ENCODE data around the gene WSCD1. TPM values are rescaled to one million over a fixed set of nuclear protein-coding genes. Genes with fewer than 3 reads are reported as not detected.

Gene WSCD1
- polyA plus RNA-seq, 3 donors = not detected

DNA sequence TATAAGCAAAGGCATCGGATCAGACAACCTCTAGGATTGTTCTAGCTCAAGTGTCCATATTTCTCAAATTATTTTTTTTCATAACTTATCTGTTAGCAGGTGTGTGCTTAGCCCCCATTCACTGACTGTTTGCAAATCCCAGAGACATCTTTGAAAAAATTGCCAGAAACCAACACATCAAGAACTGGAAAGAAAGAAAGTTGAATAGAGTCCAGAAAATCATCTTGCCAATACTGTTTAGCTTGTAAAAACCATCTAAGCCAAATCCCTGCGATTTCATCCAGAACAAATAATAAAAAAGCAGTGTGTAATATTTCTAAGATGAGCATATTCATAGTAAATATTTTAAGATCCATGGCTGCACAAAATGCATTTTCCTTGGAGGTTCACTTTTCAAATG is 64.5 kb downstream of the WSCD1 start:
- no CpG with 5 or more reads among the region's 2 CpGs for WGBS (ENCODE audit: insufficient coverage)
- Mint-ChIP-seq H3K4me3 (no peak overlapping the region), H3K9me3 (no peaks in the 10 kb centered on the region), H3K27ac (no peak overlapping the region), H3K36me3 (no peaks in the 10 kb centered on the region), H3K27me3 (ENCODE audit: low read depth in 3 of 3) (peaks cover 0 to 6% (median 2%) of the 10 kb centered on the region in 3 donors), H3K4me1 (no peaks in the 10 kb centered on the region)
- H3K79me2 ChIP-seq (ENCODE audit: insufficient read depth, low read length) = no peaks in the 10 kb centered on the region
- no peak overlapping the region for H3K27ac ChIP-seq (ENCODE audit: low read depth in 1 of 2, low read length in 2 of 2)
- H3K27me3 ChIP-seq (ENCODE audit: control insufficient read depth in 2 of 2, insufficient read depth in 2 of 2, low read length in 2 of 2) = no peaks in the 10 kb centered on the region
- intact Hi-C loops (cut with micrococcal nuclease) = no loop called here
- H3K4me2 ChIP-seq (replicated peaks; ENCODE audit: extremely low read depth, low read length, poor library complexity, severe bottlenecking) = no peak overlapping the region
- no peaks in the 10 kb centered on the region for H4K20me1 ChIP-seq (ENCODE audit: insufficient read depth, low read length)
- no peak overlapping the region for H3K4me3 ChIP-seq (replicated peaks in 1 of 3; ENCODE audit: low read depth in 2 of 3, low read length in 3 of 3)
- no peak for DNase-seq
- no peaks in the 10 kb centered on the region for H3K9me3 ChIP-seq (replicated peaks in 1 of 2; ENCODE audit: control insufficient read depth in 1 of 2, insufficient read depth in 1 of 2, low read length in 2 of 2)
- no peaks in the 10 kb centered on the region for H3K36me3 ChIP-seq (replicated peaks in 1 of 2; ENCODE audit: control insufficient read depth in 1 of 2, insufficient read depth in 2 of 2, low read length in 2 of 2)
- no peak overlapping the region for H3K9ac ChIP-seq (ENCODE audit: insufficient read depth, low read length, poor library complexity, severe bottlenecking)
- H3K4me1 ChIP-seq (ENCODE audit: control insufficient read depth in 1 of 2, insufficient read depth in 2 of 2, low read length in 2 of 2) = no peaks in the 10 kb centered on the region
- TF ChIP-seq, protein P1, sequence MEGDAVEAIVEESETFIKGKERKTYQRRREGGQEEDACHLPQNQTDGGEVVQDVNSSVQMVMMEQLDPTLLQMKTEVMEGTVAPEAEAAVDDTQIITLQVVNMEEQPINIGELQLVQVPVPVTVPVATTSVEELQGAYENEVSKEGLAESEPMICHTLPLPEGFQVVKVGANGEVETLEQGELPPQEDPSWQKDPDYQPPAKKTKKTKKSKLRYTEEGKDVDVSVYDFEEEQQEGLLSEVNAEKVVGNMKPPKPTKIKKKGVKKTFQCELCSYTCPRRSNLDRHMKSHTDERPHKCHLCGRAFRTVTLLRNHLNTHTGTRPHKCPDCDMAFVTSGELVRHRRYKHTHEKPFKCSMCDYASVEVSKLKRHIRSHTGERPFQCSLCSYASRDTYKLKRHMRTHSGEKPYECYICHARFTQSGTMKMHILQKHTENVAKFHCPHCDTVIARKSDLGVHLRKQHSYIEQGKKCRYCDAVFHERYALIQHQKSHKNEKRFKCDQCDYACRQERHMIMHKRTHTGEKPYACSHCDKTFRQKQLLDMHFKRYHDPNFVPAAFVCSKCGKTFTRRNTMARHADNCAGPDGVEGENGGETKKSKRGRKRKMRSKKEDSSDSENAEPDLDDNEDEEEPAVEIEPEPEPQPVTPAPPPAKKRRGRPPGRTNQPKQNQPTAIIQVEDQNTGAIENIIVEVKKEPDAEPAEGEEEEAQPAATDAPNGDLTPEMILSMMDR (IDR thresholded peaks at IDR 0.05) = no peak
- no peak overlapping the region for H2AFZ ChIP-seq (ENCODE audit: insufficient read depth, low read depth, low read length, poor library complexity, severe bottlenecking)

DNA sequence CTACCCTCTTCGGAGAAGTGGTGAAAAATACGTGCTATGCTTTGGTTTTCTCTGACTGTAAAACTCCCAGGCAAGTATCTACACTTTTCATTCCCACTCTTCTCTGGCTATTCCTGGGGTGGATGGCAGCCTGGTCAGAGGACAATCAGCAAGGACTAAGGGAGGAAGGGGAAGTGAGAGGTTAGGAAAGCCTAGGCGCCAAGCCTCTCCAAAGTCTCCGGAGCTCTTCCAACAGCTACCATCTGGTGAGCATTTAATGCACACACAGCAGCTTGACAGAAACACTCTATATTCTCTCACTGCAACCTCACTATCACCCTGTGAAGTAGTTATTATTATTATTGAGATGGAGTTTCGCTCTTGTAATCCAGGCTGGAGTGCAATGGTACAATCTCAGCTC is 65.1 kb downstream of the WSCD1 start:
- TF ChIP-seq, protein P1 (IDR thresholded peaks at IDR 0.05) = no peak
- Mint-ChIP-seq H3K27ac (no peak overlapping the region), H3K36me3 (no peaks in the 10 kb centered on the region), H3K4me3 (no peak overlapping the region), H3K27me3 (ENCODE audit: low read depth in 3 of 3) (peaks cover 0 to 8% (median 2%) of the 10 kb centered on the region in 3 donors), H3K9me3 (peaks cover 0 to 2% (median 0%) of the 10 kb centered on the region in 7 donors), H3K4me1 (no peaks in the 10 kb centered on the region)
- Histone ChIP-seq H2AFZ (ENCODE audit: insufficient read depth, low read depth, low read length, poor library complexity, severe bottlenecking) (no peak overlapping the region), H3K36me3 (replicated peaks in 1 of 2; ENCODE audit: control insufficient read depth in 1 of 2, insufficient read depth in 2 of 2, low read length in 2 of 2) (no peaks in the 10 kb centered on the region), H3K9ac (ENCODE audit: insufficient read depth, low read length, poor library complexity, severe bottlenecking) (no peak overlapping the region), H3K9me3 (replicated peaks in 1 of 2; ENCODE audit: control insufficient read depth in 1 of 2, insufficient read depth in 1 of 2, low read length in 2 of 2) (no peaks in the 10 kb centered on the region), H4K20me1 (ENCODE audit: insufficient read depth, low read length) (no peaks in the 10 kb centered on the region), H3K79me2 (ENCODE audit: insufficient read depth, low read length) (no peaks in the 10 kb centered on the region), H3K27me3 (ENCODE audit: control insufficient read depth in 2 of 2, insufficient read depth in 2 of 2, low read length in 2 of 2) (no peaks in the 10 kb centered on the region), H3K4me2 (replicated peaks; ENCODE audit: extremely low read depth, low read length, poor library complexity, severe bottlenecking) (no peak overlapping the region), H3K4me3 (replicated peaks in 1 of 3; ENCODE audit: low read depth in 2 of 3, low read length in 3 of 3) (no peak overlapping the region), H3K27ac (ENCODE audit: low read depth in 1 of 2, low read length in 2 of 2) (no peak overlapping the region), H3K4me1 (ENCODE audit: control insufficient read depth in 1 of 2, insufficient read depth in 2 of 2, low read length in 2 of 2) (no peaks in the 10 kb centered on the region)
- no peak for DNase-seq
- no CpG with 5 or more reads among the region's 5 CpGs for WGBS (ENCODE audit: insufficient coverage)
- intact Hi-C loops (cut with micrococcal nuclease) = no loop called here
